ENCODE data around the gene CLEC7A. TPM values are rescaled to one million over a fixed set of nuclear protein-coding genes. Genes with fewer than 3 reads are reported as not detected.

CLEC7A gene
- total RNA-seq, 2 donors from 2014 or later: 0.26 TPM; not detected in 1

- Mint-ChIP-seq H3K27me3 (no peaks in the 10 kb centered on the region), H3K4me3 (no peak overlapping the region), H3K9me3 (no peaks in the 10 kb centered on the region), H3K36me3 (ENCODE audit: low read depth) (no peaks in the 10 kb centered on the region), H3K27ac (no peak overlapping the region), H3K4me1 (no peaks in the 10 kb centered on the region)
- ATAC-seq (replicated peaks): no peak
Observed at GRCh38 chr12:10155966-10156365, 26.0 kb upstream of the CLEC7A start.

- Mint-ChIP-seq H3K27ac (peak overlapping the region; percentile 49), H3K4me3 (peak overlapping the region; percentile 92), H3K9me3 (no peaks in the 10 kb centered on the region), H3K27me3 (no peaks in the 10 kb centered on the region), H3K4me1 (no peaks in the 10 kb centered on the region), H3K36me3 (ENCODE audit: low read depth) (no peaks in the 10 kb centered on the region)
- ATAC-seq (replicated peaks): no peak
Observed at GRCh38 chr12:10154145-10154496, 24.1 kb upstream of the CLEC7A start.

- Mint-ChIP-seq H3K4me1 (no peaks in the 10 kb centered on the region), H3K9me3 (no peaks in the 10 kb centered on the region), H3K4me3 (peak overlapping the region; percentile 92), H3K36me3 (ENCODE audit: low read depth) (no peaks in the 10 kb centered on the region), H3K27ac (peak overlapping the region; percentile 49), H3K27me3 (no peaks in the 10 kb centered on the region)
- ATAC-seq (replicated peaks): peak; percentile 91
Observed at GRCh38 chr12:10153271-10154144, 23.5 kb upstream of the CLEC7A start.

- no peaks in the 10 kb centered on the region for H3K9me3 Mint-ChIP-seq
- H3K4me1 Mint-ChIP-seq: peaks cover 7% of the 10 kb centered on the region
- no peak overlapping the region for H3K27ac Mint-ChIP-seq
- H3K4me3 Mint-ChIP-seq: no peak overlapping the region
- no peaks in the 10 kb centered on the region for H3K36me3 Mint-ChIP-seq (ENCODE audit: low read depth)
- ATAC-seq (replicated peaks): no peak
- H3K27me3 Mint-ChIP-seq: no peaks in the 10 kb centered on the region
Observed at GRCh38 chr12:10151621-10152020, 21.6 kb upstream of the CLEC7A start.

- peaks cover 7% of the 10 kb centered on the region for H3K4me1 Mint-ChIP-seq
- no peak overlapping the region for H3K27ac Mint-ChIP-seq
- peaks cover 3% of the 10 kb centered on the region for H3K27me3 Mint-ChIP-seq
- no peak overlapping the region for H3K4me3 Mint-ChIP-seq
- ATAC-seq (replicated peaks): peak; percentile 89
- H3K36me3 Mint-ChIP-seq (ENCODE audit: low read depth): no peaks in the 10 kb centered on the region
- no peaks in the 10 kb centered on the region for H3K9me3 Mint-ChIP-seq
Observed at GRCh38 chr12:10147714-10148403, 17.9 kb upstream of the CLEC7A start.

- Mint-ChIP-seq H3K4me3 (no peak overlapping the region), H3K27me3 (peaks cover 3% of the 10 kb centered on the region), H3K36me3 (ENCODE audit: low read depth) (no peaks in the 10 kb centered on the region), H3K27ac (no peak overlapping the region), H3K4me1 (peaks cover 5% of the 10 kb centered on the region), H3K9me3 (no peaks in the 10 kb centered on the region)
- ATAC-seq (replicated peaks): peak; percentile 17
Observed at GRCh38 chr12:10142976-10143589, 13.1 kb upstream of the CLEC7A start.

GRCh38 chr12:10140001-10140400, 10.0 kb upstream of the CLEC7A start:
- Mint-ChIP-seq H3K27me3 (peaks cover 8% of the 10 kb centered on the region), H3K4me1 (no peaks in the 10 kb centered on the region), H3K27ac (no peak overlapping the region), H3K9me3 (no peaks in the 10 kb centered on the region), H3K4me3 (no peak overlapping the region), H3K36me3 (ENCODE audit: low read depth) (no peaks in the 10 kb centered on the region)
- no peak for ATAC-seq (replicated peaks)

- Mint-ChIP-seq H3K4me3 (no peak overlapping the region), H3K36me3 (ENCODE audit: low read depth) (no peaks in the 10 kb centered on the region), H3K27ac (no peak overlapping the region), H3K4me1 (no peaks in the 10 kb centered on the region), H3K27me3 (peaks cover 4% of the 10 kb centered on the region), H3K9me3 (no peaks in the 10 kb centered on the region)
- ATAC-seq (replicated peaks): no peak
Observed at GRCh38 chr12:10136637-10137205, 6.7 kb upstream of the CLEC7A start.

- Mint-ChIP-seq H3K36me3 (ENCODE audit: low read depth) (no peaks in the 10 kb centered on the region), H3K4me3 (no peak overlapping the region), H3K9me3 (no peaks in the 10 kb centered on the region), H3K27ac (no peak overlapping the region), H3K4me1 (peaks cover 6% of the 10 kb centered on the region), H3K27me3 (peaks cover 4% of the 10 kb centered on the region)
- no peak for ATAC-seq (replicated peaks)
Observed at GRCh38 chr12:10135126-10135525, 5.1 kb upstream of the CLEC7A start.

- H3K4me1 Mint-ChIP-seq: peaks cover 10% of the 10 kb centered on the region
- H3K27me3 Mint-ChIP-seq: peaks cover 4% of the 10 kb centered on the region
- no peak for ATAC-seq (replicated peaks)
- H3K36me3 Mint-ChIP-seq (ENCODE audit: low read depth): no peaks in the 10 kb centered on the region
- H3K4me3 Mint-ChIP-seq: no peak overlapping the region
- H3K9me3 Mint-ChIP-seq: no peaks in the 10 kb centered on the region
- no peak overlapping the region for H3K27ac Mint-ChIP-seq
Observed at GRCh38 chr12:10132850-10133370, 2.9 kb upstream of the CLEC7A start.

- H3K4me1 Mint-ChIP-seq: peaks cover 10% of the 10 kb centered on the region
- H3K36me3 Mint-ChIP-seq (ENCODE audit: low read depth): no peaks in the 10 kb centered on the region
- H3K9me3 Mint-ChIP-seq: no peaks in the 10 kb centered on the region
- ATAC-seq (replicated peaks): no peak
- no peaks in the 10 kb centered on the region for H3K27me3 Mint-ChIP-seq
- no peak overlapping the region for H3K4me3 Mint-ChIP-seq
- H3K27ac Mint-ChIP-seq: no peak overlapping the region
Observed at GRCh38 chr12:10131111-10131690, 1.2 kb upstream of the CLEC7A start.

- no peaks in the 10 kb centered on the region for H3K36me3 Mint-ChIP-seq (ENCODE audit: low read depth)
- no peak for ATAC-seq (replicated peaks)
- H3K4me3 Mint-ChIP-seq: no peak overlapping the region
- no peaks in the 10 kb centered on the region for H3K27me3 Mint-ChIP-seq
- peaks cover 10% of the 10 kb centered on the region for H3K4me1 Mint-ChIP-seq
- H3K9me3 Mint-ChIP-seq: no peaks in the 10 kb centered on the region
- H3K27ac Mint-ChIP-seq: no peak overlapping the region
Observed at GRCh38 chr12:10128687-10129086, 1.3 kb downstream of the CLEC7A start.

- H3K4me3 Mint-ChIP-seq: no peak overlapping the region
- no peaks in the 10 kb centered on the region for H3K36me3 Mint-ChIP-seq (ENCODE audit: low read depth)
- no peaks in the 10 kb centered on the region for H3K27me3 Mint-ChIP-seq
- no peak for ATAC-seq (replicated peaks)
- no peak overlapping the region for H3K27ac Mint-ChIP-seq
- no peaks in the 10 kb centered on the region for H3K9me3 Mint-ChIP-seq
- peaks cover 10% of the 10 kb centered on the region for H3K4me1 Mint-ChIP-seq
Observed at GRCh38 chr12:10126413-10126812, 3.6 kb downstream of the CLEC7A start.

- no peaks in the 10 kb centered on the region for H3K9me3 Mint-ChIP-seq
- no peak for ATAC-seq (replicated peaks)
- no peak overlapping the region for H3K27ac Mint-ChIP-seq
Observed at GRCh38 chr12:10122689-10123088, 7.3 kb downstream of the CLEC7A start.

More at GRCh38 chr12:10122689-10123088, 7.3 kb downstream of the CLEC7A start:
- no peaks in the 10 kb centered on the region for H3K36me3 Mint-ChIP-seq (ENCODE audit: low read depth)
- H3K4me3 Mint-ChIP-seq: no peak overlapping the region
- H3K4me1 Mint-ChIP-seq: no peaks in the 10 kb centered on the region
- H3K27me3 Mint-ChIP-seq: no peaks in the 10 kb centered on the region
